Measurements from ENCODE around the gene OSBPL6.
"Not testable (repeated sequence)": the region's sequence is repeated elsewhere in the genome, so short reads cannot be mapped to it uniquely, and the experiment has no call there.

OSBPL6 gene

GRCh38 chr2:178404368-178404767 lies 210.1 kb downstream of the OSBPL6 start:
- TF ChIP-seq CTCF (IDR thresholded peaks at IDR 0.05; ENCODE audit: borderline replicate concordance, extremely low read depth, low read length, poor library complexity, severe bottlenecking) (no peak), EZH2 (IDR thresholded peaks at IDR 0.05; ENCODE audit: borderline replicate concordance, low read depth, low read length, severe bottlenecking) (no peak)
- Histone ChIP-seq H3K9me3 (ENCODE audit: insufficient read depth, low read length, severe bottlenecking) (no peaks in the 10 kb centered on the region), H4K20me1 (ENCODE audit: insufficient read depth, low read length) (no peaks in the 10 kb centered on the region), H2AFZ (ENCODE audit: low read depth, low read length) (no peak overlapping the region), H3K9ac (ENCODE audit: low read depth, low read length) (no peak overlapping the region), H3K79me2 (ENCODE audit: insufficient read depth, low read length) (no peaks in the 10 kb centered on the region), H3K27me3 (ENCODE audit: insufficient read depth, low read length, poor library complexity) (peaks cover 6% of the 10 kb centered on the region), H3K36me3 (ENCODE audit: insufficient read depth, low read length) (no peaks in the 10 kb centered on the region), H3K27ac (ENCODE audit: low read length) (no peak overlapping the region), H3K4me1 (ENCODE audit: insufficient read depth, low read length) (no peaks in the 10 kb centered on the region), H3K4me3 (ENCODE audit: low read depth in 1 of 2, low read length in 2 of 2) (no peak overlapping the region), H3K4me2 (ENCODE audit: insufficient read depth, low read length) (no peak overlapping the region)
- ATAC-seq (ENCODE audit: insufficient read depth, low read depth) (peak; percentile 27; the same call in 1 of the 3 replicates), DNase-seq (no peak)

- Histone ChIP-seq H3K27ac (ENCODE audit: low read length) (no peak overlapping the region), H3K9me3 (ENCODE audit: insufficient read depth, low read length, severe bottlenecking) (no peaks in the 10 kb centered on the region), H4K20me1 (ENCODE audit: insufficient read depth, low read length) (no peaks in the 10 kb centered on the region), H3K4me1 (ENCODE audit: insufficient read depth, low read length) (peaks cover 7% of the 10 kb centered on the region), H2AFZ (ENCODE audit: low read depth, low read length) (no peak overlapping the region), H3K27me3 (ENCODE audit: insufficient read depth, low read length, poor library complexity) (peaks cover 3% of the 10 kb centered on the region), H3K9ac (ENCODE audit: low read depth, low read length) (no peak overlapping the region), H3K4me3 (ENCODE audit: low read depth in 1 of 2, low read length in 2 of 2) (no peak overlapping the region), H3K79me2 (ENCODE audit: insufficient read depth, low read length) (peaks cover 4% of the 10 kb centered on the region), H3K4me2 (ENCODE audit: insufficient read depth, low read length) (no peak overlapping the region), H3K36me3 (ENCODE audit: insufficient read depth, low read length) (no peaks in the 10 kb centered on the region)
- ATAC-seq (ENCODE audit: insufficient read depth, low read depth): no peak
- no peak for TF ChIP-seq EZH2 (IDR thresholded peaks at IDR 0.05; ENCODE audit: borderline replicate concordance, low read depth, low read length, severe bottlenecking)
- TF ChIP-seq CTCF (IDR thresholded peaks at IDR 0.05; ENCODE audit: borderline replicate concordance, extremely low read depth, low read length, poor library complexity, severe bottlenecking): no peak
- no peak for DNase-seq
These were observed 214.9 kb downstream of the OSBPL6 start for GRCh38 chr2:178409261-178409660.

- Histone ChIP-seq H3K79me2 (ENCODE audit: insufficient read depth, low read length) (peaks cover 24% of the 10 kb centered on the region), H2AFZ (ENCODE audit: low read depth, low read length) (no peak overlapping the region), H3K36me3 (ENCODE audit: insufficient read depth, low read length) (0 out of 2 replicates have a peak, but pooled peaks cover 10% of the 10 kb centered on the region), H3K4me2 (ENCODE audit: insufficient read depth, low read length) (no peak overlapping the region), H3K27ac (ENCODE audit: low read length) (no peak overlapping the region), H3K9me3 (ENCODE audit: insufficient read depth, low read length, severe bottlenecking) (no peaks in the 10 kb centered on the region), H4K20me1 (ENCODE audit: insufficient read depth, low read length) (no peaks in the 10 kb centered on the region), H3K4me3 (ENCODE audit: low read depth in 1 of 2, low read length in 2 of 2) (no peak overlapping the region), H3K4me1 (ENCODE audit: insufficient read depth, low read length) (peaks cover 25% of the 10 kb centered on the region), H3K27me3 (ENCODE audit: insufficient read depth, low read length, poor library complexity) (peaks cover 3% of the 10 kb centered on the region), H3K9ac (ENCODE audit: low read depth, low read length) (no peak overlapping the region)
- DNase-seq: no peak
- no peak for ATAC-seq (ENCODE audit: insufficient read depth, low read depth)
- no peak for TF ChIP-seq CTCF (IDR thresholded peaks at IDR 0.05; ENCODE audit: borderline replicate concordance, extremely low read depth, low read length, poor library complexity, severe bottlenecking)
- no peak for TF ChIP-seq EZH2 (IDR thresholded peaks at IDR 0.05; ENCODE audit: borderline replicate concordance, low read depth, low read length, severe bottlenecking)
These were observed 217.7 kb downstream of the OSBPL6 start for GRCh38 chr2:178412047-178412446.

- H3K4me3 ChIP-seq (ENCODE audit: low read depth in 1 of 2, low read length in 2 of 2): peak overlapping the region in 1 of 2 experiments; percentile 67; a peak in 3 of 4 replicates
- peak overlapping the region; percentile 74 for H3K9ac ChIP-seq (ENCODE audit: low read depth, low read length)
- peak overlapping the region; percentile 60 for H3K4me2 ChIP-seq (ENCODE audit: insufficient read depth, low read length)
- ATAC-seq (ENCODE audit: insufficient read depth, low read depth); DNase-seq; H3K27me3 ChIP-seq (ENCODE audit: insufficient read depth, low read length, poor library complexity); H4K20me1 ChIP-seq (ENCODE audit: insufficient read depth, low read length); H3K9me3 ChIP-seq (ENCODE audit: insufficient read depth, low read length, severe bottlenecking); H3K36me3 ChIP-seq (ENCODE audit: insufficient read depth, low read length): not testable (repeated sequence)
- peaks cover 26% of the 10 kb centered on the region for H3K79me2 ChIP-seq (ENCODE audit: insufficient read depth, low read length)
- peaks cover 25% of the 10 kb centered on the region for H3K4me1 ChIP-seq (ENCODE audit: insufficient read depth, low read length)
- H3K27ac ChIP-seq (ENCODE audit: low read length): 0 out of 2 replicates have a peak overlapping the region, but pooled peaks have one; percentile 85
- peak overlapping the region; percentile 78 for H2AFZ ChIP-seq (ENCODE audit: low read depth, low read length)
These were observed 218.1 kb downstream of the OSBPL6 start for GRCh38 chr2:178412453-178412852.
